Upper lobe of left lung (tissue), 4 donors: ENCODE results near the gene NXPH1.

ENCODE experiments used
- EP300 ChIP-seq, 4 donors: sonication (generic); formaldehyde crosslinking; IDR thresholded peaks; one replicate each; pipeline ENCODE4 v1.5.1; 2017; ENCODE audit warnings: antibody characterized with exemption in 4 of 4, control low read depth in 2 of 4
- POLR2A ChIP-seq, 4 donors: fragments of 450-650 bp; IDR thresholded peaks; one replicate each; pipeline ENCODE4 v1.5.1; 2016 to 2017; ENCODE audit warnings: antibody characterized with exemption in 4 of 4, mild to moderate bottlenecking in 2 of 4
- POLR2AphosphoS5 ChIP-seq, 2 donors: sonication (generic); formaldehyde crosslinking; IDR thresholded peaks; one replicate each; pipeline ENCODE4 v1.5.1; 2017; ENCODE audit warnings: antibody characterized with exemption in 2 of 2
- TF ChIP-seq, protein P1 (sequence below), 6 experiments: fragments of 450-650 bp in 4 of 6; fragments of 200-600 bp in 2 of 6; sonication (generic) in 2 of 6; IDR thresholded peaks; one replicate each; pipeline ENCODE4 v1.5.1; 2016 to 2019; ENCODE audit warnings: antibody characterized with exemption in 6 of 6

DNA sequence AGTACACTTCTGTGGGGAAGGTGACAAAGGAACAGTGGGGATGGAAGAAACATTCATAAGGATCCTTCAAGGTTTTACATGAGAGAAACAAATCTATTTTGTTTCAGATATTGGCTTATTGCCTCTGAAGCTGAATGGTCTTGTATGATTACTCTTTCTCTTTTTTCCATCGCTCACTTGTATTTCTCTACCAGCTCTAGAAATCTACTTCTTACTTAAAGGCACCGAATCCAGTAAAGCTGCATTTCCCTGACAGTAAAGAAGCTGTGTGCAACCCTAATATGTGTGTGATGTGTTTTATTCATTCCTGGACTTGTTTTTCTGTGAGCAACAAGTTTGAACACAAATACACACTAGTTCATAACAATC lies 45.2 kb upstream of the NXPH1 start:
- no peak for TF ChIP-seq POLR2A (IDR thresholded peaks at IDR 0.05)
- TF ChIP-seq, protein P1, sequence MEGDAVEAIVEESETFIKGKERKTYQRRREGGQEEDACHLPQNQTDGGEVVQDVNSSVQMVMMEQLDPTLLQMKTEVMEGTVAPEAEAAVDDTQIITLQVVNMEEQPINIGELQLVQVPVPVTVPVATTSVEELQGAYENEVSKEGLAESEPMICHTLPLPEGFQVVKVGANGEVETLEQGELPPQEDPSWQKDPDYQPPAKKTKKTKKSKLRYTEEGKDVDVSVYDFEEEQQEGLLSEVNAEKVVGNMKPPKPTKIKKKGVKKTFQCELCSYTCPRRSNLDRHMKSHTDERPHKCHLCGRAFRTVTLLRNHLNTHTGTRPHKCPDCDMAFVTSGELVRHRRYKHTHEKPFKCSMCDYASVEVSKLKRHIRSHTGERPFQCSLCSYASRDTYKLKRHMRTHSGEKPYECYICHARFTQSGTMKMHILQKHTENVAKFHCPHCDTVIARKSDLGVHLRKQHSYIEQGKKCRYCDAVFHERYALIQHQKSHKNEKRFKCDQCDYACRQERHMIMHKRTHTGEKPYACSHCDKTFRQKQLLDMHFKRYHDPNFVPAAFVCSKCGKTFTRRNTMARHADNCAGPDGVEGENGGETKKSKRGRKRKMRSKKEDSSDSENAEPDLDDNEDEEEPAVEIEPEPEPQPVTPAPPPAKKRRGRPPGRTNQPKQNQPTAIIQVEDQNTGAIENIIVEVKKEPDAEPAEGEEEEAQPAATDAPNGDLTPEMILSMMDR (IDR thresholded peaks at IDR 0.05), result no peak
- TF ChIP-seq EP300 (IDR thresholded peaks at IDR 0.05), result no peak
- TF ChIP-seq POLR2AphosphoS5 (IDR thresholded peaks at IDR 0.05), result no peak
